Renal pelvis (tissue), 4 donors: Measurements from ENCODE around the gene CMKLR1. TPM values are rescaled to one million over a fixed set of nuclear protein-coding genes. Genes with fewer than 3 reads are reported as not detected.

Source experiments
- DNase-seq: peaks from one replicate; pipeline ENCODE4 v3.0.0-alpha.2; 2013
- polyA plus RNA-seq, 3 donors: library from polyadenylated mRNA; unstranded; fragments of 120-200 nt; gene quantifications; one replicate each; pipeline ENCODE4 v1.2.1, GENCODE V29; 2013; ENCODE audit not compliant: insufficient read length in 3 of 3

The CMKLR1 gene
- polyA plus RNA-seq, 3 donors = 3.3 to 5.8 (median 4.3) TPM

DNA sequence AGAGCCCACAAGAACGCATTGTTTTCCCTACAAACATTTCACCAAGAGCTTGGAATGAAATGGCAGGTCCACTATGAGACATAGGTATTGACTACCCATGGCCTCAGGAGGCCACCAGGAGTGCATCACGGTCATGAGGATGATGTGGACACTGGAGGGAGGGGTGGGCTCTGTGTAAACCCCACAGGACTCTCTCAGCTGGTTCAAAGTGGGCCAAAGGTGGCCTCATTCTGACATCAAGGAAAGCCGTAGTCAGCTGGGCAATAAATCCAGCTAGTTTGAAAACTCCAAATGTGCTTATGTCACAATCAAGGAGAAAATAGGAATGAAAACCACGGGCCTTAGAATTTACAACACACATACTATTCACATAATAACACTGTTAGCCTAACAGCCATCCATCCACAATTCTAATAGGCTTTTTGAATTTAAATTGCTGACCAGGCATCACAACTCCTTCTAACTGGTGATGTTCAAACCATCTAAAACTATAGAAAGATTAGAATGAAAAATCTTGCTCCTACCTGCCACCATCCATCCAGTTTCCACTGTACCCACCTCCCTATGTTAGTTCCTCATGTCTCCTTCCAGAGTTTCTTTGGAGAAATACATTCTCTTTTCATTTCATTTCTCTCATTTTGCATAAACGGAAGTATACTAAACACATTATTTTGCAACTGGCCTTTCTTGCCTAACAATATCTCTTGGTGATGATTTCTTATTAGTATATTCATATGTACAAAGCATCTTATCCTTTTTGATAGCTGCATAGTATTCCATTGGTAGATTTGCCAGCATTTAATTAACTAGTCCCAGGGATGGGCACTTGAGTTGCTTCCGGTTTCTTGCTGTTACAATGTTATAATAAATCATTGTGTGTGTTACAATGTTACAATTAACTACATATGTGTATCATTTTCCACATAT lies 21.5 kb downstream of the CMKLR1 start:
- DNase-seq = no peak

- DNase-seq = no peak
Measured at GRCh38 chr12:108316176-108317086, 22.7 kb downstream of the CMKLR1 start.

DNA sequence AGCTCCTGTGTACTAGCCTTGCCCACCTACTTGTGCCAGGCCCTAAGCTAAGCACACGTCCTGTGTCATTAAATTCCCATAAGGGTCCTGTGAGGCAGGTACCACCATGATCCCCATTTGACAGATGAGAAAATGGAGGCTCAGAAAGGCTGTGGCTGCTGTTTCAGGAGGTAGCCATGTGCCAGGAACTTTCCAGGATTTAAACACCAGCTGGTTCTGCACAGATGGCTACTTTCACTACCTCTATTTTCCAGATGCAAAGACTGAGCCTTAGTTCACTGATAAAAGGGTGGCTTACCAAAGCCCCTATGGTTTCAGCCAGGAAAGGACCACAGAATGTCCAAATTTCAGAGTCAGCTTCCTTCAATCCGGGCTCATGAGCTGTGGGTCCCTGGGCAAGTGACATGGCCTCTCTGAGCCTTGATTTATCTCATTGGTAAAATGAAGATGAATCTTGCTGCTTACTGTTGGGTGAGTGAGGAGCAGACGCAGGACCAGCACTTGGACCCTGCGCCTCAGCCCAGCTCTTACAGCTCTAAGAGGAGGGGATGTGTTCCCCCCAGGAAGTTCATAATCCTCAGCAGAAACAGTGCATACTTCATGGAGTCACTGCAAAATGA lies 23.5 kb downstream of the CMKLR1 start:
- no peak for DNase-seq

DNA sequence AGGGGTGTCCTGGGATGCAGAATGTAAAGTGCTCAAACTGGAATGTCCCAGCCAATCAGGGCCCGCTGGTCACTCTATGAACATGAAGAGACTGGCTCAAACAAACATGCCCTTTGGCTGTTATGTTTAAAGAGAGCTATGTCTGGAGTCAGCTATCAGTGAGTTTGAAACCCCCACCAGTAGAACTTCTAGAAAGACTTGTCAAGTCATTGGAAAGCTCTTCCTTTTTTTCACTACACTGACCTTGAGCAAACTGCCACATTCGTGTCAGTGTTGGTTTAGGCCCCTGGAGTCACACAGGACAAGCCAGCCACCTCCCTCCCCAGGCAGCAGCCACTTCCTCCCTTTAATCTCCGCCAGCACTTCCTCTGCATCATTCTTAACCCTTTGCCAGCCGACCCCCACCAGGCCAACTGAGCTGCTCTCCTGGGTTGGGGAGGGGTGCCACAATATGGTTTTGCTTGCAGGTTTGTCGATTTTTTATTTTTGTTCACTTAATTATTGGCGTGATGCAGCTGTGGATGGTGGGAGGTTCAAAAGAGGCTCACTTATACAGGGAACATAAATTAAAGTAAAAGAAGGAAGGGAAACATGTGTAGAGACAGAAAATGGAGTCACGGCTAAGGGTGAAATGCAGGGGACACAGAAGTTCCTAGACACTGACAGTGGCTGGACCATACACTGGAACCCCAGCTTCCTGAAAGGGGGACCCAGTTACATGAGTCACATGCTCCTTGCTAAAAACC lies 25.3 kb downstream of the CMKLR1 start:
- no peak for DNase-seq

DNA sequence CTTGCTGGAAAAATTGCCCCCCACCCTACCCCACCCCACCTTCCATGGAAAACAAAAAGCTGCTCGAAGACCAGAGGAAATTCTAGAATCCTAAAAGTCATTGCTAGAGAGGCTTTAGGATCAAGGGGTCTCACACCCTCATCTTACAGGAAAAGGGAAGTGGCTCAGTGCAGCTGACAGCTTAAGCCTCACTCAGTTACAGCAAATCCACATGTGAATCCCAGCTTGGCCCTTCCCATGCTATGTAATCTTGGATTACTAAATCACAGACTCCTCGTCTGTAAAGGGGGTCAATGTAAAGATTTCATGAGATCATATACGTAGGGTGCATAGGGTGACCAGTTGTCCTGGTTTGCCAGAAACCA lies 25.9 kb downstream of the CMKLR1 start:
- no peak for DNase-seq

DNA sequence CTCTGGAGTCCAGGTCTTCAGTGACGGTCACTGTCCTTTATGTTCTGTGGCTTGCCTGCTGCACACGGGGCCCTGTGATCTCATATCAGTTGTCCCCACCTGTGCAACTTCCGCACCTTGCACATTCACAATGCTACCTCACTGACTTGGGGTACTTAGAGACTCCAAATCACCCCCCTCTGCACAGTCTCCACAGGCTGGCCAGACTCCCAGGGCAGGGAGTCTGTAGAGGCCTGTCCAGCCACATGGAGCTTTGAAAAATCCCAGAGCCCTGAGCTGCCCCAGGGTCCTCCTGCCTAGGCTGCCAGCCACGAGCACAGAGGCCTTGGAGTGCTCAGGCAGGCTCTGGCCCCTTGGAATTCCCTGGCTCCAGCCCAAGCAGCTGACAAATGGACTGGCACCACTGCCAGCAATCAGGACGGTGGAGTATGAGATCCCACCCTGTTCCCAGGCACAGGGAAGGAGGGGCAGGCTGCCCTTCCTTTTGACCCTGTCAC lies 26.4 kb downstream of the CMKLR1 start:
- DNase-seq = no peak

- DNase-seq = no peak
Measured at GRCh38 chr12:108312073-108312659, 26.9 kb downstream of the CMKLR1 start.

DNA sequence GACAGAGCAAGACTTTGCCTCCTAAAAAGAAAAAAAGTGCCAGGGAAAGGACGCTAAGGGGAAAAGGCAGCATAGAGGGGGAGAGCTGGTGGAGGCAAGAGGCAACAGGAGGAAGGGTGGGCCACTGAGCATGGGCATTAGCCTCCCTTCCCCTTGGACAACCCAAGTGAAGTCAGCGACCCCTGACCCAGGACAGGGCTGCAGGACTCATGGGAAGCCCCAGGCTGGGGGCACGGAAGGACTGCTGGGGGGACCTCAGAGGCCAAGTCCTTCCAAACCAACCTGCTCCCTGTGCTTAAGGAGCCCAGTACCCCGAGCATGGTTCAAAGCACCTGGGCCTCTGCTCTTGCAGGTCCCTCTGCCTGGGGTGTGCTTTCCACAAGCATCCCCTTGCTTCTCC lies 27.5 kb downstream of the CMKLR1 start:
- no peak for DNase-seq

- DNase-seq = no peak
Measured at GRCh38 chr12:108310489-108310888, 28.6 kb downstream of the CMKLR1 start.

DNA sequence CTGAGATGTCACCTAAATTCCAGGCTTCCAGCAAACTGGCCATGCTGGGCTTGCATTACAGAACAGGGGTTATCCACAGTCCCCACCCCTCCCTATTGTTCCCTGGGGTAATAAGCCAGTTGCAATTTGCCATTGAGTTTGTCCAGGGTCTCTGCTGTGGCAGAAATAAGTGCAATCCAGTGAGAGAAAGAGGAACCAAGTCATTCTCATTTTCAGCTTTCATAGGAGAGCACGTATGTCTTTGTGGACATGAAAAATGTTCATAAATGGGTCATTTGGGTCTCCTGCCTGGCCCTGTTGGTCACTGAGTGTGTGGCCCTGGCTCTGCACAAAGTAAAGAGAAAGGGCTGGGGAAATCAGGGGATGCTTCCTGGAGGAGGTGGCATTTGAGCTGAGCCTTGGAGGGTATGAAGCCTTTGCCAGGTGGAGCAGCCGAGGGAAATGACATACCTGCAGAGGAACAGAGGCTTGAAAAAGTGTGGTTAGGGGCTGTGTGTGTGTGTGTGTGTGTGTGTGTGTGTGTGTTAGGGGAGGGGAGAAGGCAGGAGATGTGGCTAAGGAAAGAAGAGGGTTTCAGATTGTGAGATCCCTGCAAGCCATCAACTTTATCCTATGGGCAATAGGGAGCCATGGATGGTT lies 29.3 kb downstream of the CMKLR1 start:
- no peak for DNase-seq

DNA sequence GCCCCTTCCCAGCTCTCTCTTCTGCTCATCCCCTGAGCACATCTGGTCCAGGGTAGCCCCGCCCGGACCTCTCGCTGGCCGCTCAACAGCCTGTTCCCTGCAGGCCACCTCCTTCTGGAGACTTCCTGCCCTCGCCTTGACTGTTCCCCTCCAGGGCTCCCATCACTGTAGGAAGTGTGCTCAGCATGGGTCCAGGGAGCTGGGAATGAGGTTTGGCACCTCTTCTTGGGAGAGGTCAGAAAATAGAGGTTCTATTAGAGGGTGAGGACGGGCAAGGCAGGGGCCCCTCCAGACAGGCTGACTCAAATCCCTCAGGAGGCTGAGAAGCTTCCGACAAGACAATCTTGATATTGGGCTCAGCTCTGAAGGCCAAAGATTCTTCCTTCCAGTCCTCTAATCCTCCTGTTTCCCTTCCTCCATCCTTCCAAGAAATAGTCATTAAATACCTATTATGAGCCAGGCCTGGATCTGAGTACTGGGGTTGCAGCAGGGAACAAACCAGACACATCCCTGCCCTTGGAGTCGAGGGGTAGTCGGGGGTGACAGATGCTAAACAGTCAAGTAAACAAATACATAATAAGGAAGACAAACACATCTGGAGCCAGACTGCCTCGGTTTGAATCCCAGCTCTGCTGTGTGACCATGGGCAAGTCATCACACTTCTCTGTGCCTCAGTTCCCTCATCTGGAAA lies 30.6 kb downstream of the CMKLR1 start:
- no peak for DNase-seq

- DNase-seq = no peak
Measured at GRCh38 chr12:108307006-108307405, 32.1 kb downstream of the CMKLR1 start.

DNA sequence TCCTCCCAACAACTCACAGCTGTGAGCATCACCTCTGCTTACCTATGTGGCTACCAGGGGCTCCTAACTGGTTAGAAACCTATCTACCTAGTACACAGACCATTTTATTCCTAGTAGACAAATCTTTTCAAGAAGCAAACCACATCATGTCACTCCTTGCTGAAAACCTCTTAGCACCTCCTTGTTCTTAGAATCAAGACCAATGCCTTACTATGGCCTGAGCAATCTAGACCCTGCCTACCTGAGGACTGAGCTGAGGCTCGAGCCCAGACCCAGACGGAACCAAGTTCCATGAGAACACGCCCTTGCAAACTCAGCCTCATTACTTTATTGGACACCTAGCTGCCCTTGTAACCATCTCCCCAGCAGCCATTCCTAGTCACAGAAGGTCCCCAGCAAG lies 32.6 kb downstream of the CMKLR1 start:
- no peak for DNase-seq

DNA sequence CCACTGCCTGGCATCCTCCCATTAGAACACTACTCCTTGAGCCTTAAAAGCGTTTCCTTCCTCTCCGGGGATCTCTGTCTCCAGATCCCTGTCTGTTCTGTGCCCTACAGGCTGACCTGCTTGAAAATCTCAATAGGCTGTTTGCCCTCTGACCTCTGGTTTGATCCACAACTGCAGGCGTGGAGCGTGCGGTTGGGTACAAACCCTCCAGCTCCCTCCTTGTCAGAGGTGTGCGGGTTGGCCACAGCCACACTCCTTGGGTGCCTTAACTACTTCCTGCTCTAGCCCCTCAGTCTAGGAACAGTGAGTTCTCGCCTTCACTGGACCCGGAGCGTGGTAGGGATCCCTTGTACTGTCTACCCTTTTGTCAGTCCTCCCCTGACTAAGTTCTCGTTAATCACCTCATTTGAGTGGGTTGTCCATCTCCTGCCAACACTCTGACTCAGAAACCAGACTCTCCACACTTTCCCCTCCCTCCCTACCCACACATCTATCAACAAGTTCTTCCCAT lies 33.1 kb downstream of the CMKLR1 start:
- no peak for DNase-seq

DNA sequence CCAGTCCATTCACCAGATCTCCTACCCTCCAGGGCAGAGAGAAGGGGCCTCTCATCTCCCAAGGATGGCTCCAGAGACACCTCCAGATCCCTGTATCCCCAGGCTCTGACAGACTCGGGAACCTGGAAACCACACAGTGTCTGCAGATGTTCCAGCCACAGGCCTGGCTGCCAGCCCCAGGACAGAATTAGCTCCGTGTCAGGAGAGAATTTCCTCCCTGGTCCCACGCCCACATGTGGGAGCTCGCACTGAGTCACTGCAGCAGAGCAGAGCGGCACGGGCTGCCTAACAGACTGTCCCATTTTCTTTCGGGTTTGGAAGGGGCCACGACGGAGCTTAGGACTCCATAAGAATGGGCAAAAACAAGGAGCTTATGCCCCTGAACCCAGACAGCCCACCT lies 33.6 kb downstream of the CMKLR1 start:
- no peak for DNase-seq

GRCh38 chr12:108304633-108305032 lies 34.5 kb downstream of the CMKLR1 start:
- no peak for DNase-seq

DNA sequence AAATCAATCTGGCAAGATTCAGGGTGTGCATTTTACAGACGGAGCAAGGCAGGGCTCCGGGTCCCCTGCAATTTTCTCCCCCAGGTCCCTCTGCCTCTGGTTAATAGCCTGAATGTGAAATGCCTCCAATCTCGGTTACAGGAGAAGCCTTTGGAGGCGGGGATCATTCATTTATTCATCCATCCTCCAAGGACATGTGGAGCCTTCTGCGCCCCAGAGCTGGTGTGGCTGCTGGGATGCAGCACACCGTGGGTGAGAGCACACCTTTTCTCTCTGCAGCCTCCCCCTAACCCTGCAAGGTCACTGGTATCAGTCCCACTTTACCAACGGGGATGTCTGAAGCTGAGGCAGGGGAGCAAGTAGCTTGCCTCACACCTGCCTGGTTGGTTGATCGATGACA lies 35.4 kb downstream of the CMKLR1 start:
- DNase-seq = no peak

GRCh38 chr12:108302403-108303311 lies 36.5 kb downstream of the CMKLR1 start:
- peak; percentile 46 for DNase-seq

DNA sequence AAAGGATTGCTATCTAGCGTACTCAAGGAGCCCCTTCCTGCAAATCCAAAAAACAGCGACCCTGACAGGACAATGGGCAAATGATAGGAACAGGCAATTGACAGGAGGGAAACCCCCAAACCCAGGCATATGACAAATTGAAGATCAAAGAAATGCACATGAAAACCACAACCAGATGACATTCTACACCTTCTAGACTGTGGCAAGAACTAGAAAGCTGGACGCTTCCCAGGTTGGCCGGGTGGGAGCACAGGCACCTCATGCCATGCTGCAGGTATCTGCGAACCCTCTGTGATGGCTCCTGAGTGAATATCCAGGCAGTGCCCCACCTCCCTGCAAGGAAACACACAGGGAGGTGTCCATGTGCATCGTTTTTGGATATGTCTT lies 37.1 kb downstream of the CMKLR1 start:
- DNase-seq = no peak
